DLD1 (cell line): ENCODE data around the gene QPRT.
"Not testable (repeated sequence)": the region's sequence is repeated elsewhere in the genome, so short reads cannot be mapped to it uniquely, and the experiment has no call there.

Experiments used
- in situ Hi-C: cut with HindIII; loops from 2 replicates; pipeline ENCODE4 v1.10.0; 2017; ENCODE audit warnings: low sequenced_read_pairs

Gene QPRT

GRCh38 chr16:29662000-29662728, 16.8 kb upstream of the QPRT start:
- in situ Hi-C loops, result no loop called here

GRCh38 chr16:29662729-29663015, 16.3 kb upstream of the QPRT start:
- in situ Hi-C loops, result no loop called here

- in situ Hi-C loops, result no loop called here
Observed at GRCh38 chr16:29663016-29663806, 15.8 kb upstream of the QPRT start, which contains the start of gene SPN. TSS of gene SPN (plus strand) at chr16:29663247. CDS start at chr16:29663729, 482 bp downstream.

- in situ Hi-C loops, result no loop called here
Observed at GRCh38 chr16:29663807-29664090, 15.2 kb upstream of the QPRT start.

GRCh38 chr16:29664091-29664921, 14.7 kb upstream of the QPRT start:
- in situ Hi-C loops, result no loop called here

GRCh38 chr16:29665294-29666077, 13.5 kb upstream of the QPRT start:
- in situ Hi-C loops, result no loop called here

- in situ Hi-C loops, result not testable (repeated sequence)
Observed at GRCh38 chr16:29667322-29667610, 11.7 kb upstream of the QPRT start.

GRCh38 chr16:29667755-29668154, 11.2 kb upstream of the QPRT start:
- in situ Hi-C loops, result no loop called here

- in situ Hi-C loops, result no loop called here
Observed at GRCh38 chr16:29668267-29668666, 10.7 kb upstream of the QPRT start.

- in situ Hi-C loops, result no loop called here
Observed at GRCh38 chr16:29673501-29673900, 5.5 kb upstream of the QPRT start.

GRCh38 chr16:29674188-29674587, 4.8 kb upstream of the QPRT start:
- in situ Hi-C loops, result no loop called here

- in situ Hi-C loops, result no loop called here
Observed at GRCh38 chr16:29675811-29676643, 3.0 kb upstream of the QPRT start.

GRCh38 chr16:29676989-29677785, 1.8 kb upstream of the QPRT start:
- in situ Hi-C loops, result no loop called here

- in situ Hi-C loops, result no loop called here
Observed at GRCh38 chr16:29680180-29680598, 1.2 kb downstream of the QPRT start.

GRCh38 chr16:29683543-29684090, 4.6 kb downstream of the QPRT start:
- in situ Hi-C loops, result no loop called here

- in situ Hi-C loops, result no loop called here
Observed at GRCh38 chr16:29684679-29685078, 5.7 kb downstream of the QPRT start.

GRCh38 chr16:29686740-29687332, 7.9 kb downstream of the QPRT start:
- in situ Hi-C loops, result no loop called here

GRCh38 chr16:29687755-29688154, 8.8 kb downstream of the QPRT start:
- in situ Hi-C loops, result no loop called here

GRCh38 chr16:29688172-29688571, 9.2 kb downstream of the QPRT start:
- in situ Hi-C loops, result no loop called here
